HG02840 (cell line): ENCODE measurements around the gene GLI3.

ENCODE experiments used
- ATAC-seq: cut with Tn5 transposase; IDR thresholded peaks from one replicate; pipeline ENCODE4 v1.9.1; 2021; ENCODE audit warnings: mild to moderate bottlenecking, moderate library complexity, moderate number of reproducible peaks; ENCODE audit not compliant: unreplicated experiment, low FRiP score

The GLI3 gene

DNA sequence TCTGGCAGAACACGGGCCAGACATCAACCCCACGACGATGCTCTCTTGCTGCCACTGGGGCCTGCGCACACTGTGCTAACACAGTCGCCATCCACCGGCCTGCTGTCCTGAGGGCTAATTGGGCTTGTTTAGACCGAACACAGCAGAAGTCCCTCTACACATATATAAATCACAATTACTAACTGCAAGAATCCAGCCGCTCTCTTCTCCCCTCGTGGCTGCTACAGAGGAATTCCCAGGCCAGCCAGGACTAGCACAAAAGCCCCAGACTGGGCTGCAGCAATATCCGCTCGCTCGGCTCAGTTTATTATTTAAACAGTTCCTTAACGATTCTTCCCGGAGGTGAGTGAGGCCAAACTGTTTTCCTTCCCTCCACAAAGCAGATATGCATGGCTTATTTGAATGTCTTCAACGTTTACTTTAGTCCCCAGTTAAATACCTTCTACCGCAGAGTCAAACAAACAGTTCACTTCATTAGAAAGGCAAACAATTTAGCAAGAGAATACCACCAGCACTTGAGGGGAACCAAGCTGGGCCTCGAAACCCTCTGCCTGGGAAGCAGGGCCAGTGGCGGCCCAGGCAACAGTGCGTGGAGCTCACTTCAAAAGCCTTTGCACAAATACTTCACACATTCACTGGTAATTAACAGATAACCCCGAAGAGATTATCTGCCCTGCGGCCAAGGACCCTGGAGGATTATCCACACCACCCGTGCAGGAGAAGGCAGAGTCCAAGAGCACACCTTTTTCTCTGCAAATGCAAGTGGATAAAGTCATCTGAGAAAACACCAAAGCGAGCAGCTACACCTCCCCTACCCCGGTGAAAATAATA, 145.3 kb downstream of the GLI3 start:
- no peak for ATAC-seq

DNA sequence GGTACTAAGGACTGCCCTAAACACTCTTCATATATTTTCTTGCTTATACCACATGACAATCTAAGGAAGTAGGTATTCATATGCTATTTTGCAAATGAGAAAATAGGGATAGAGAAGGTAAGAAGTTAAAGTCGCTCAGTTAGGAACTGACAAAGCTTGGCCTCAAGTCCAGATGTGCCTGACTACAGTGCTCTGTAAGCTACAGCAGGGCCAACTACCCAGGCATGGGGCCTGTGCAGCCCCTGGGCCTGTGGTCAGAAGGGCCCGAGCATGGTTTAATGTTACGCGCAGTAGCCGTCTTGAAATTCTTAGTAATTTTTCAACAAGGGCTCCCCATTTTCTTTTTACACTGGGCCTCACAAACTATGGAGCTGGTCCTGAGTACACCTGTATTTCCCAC, 146.2 kb downstream of the GLI3 start:
- no peak for ATAC-seq

DNA sequence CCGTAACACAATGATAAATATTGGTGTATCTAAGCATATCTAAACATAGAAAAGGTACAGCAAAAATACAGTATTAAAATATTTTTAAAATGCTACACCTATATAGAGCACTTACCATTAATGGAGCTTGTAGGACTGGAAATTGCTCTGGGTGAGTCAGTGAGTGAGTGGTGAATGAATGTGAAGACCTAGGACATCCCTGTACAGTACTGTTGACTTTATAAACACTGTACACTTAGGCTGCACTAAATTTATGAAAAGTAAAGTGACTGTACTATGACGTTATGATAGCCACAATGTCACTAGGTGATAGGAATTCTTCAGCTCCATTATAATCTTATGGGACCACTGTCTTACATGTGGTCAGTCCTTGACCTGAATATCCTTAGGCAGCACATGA, 147.0 kb downstream of the GLI3 start:
- ATAC-seq: no peak

DNA sequence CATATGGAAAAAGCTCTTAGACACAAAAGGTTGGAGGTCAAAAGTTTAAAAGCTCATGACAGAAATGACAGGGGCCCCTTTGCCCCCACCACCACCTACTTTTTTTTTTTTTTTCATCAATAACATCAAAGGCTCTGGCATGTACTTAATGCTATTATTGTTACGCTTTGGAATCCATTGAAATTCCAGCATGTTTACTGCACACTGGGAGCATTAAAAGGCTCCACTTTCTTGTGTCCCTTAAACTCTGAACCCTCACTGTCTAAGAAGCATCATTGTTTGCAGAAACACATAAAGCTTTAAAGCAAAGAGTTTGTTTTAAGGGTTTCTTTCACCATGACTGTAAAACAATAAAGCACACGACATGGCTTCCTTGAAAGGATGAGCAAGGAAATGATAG, 149.4 kb downstream of the GLI3 start:
- no peak for ATAC-seq

DNA sequence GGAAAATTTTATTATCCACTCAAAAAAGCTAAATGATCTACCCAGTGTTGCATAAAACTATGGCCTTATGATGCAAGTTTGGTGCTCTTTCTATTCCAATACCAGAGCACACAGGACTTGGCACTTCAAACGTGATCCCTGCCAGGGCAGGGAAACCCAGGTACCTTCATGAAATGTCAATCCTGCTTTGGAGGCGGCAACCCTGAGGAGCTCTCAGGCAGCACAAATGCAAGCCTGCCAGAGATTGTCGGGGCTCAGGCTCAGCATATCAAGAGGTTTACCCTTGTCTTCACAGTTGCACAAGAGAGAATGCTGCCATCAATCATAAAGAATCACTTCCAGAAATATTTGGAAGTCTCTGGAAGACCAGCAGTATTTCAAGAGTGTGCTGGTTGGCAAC, 151.5 kb downstream of the GLI3 start:
- ATAC-seq: no peak

DNA sequence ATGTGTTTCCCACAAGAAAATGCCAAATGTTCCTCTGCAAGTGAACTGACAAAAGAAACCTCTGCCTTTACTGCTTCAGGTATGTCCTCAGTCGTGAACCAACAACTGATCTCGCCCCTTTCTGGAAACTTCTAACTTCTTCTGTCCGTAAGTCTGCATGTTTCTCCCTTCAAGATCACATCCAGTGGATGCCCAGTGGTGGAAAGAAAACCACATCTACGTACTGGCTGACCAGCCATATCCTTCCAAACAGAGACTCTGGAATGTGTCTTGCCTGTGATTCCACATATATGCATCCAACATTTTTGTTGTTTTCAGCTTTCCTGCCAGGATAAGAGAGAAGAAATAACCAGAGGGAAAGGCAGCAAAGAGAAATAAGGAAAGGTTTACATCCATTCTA, 152.7 kb downstream of the GLI3 start:
- ATAC-seq: no peak

DNA sequence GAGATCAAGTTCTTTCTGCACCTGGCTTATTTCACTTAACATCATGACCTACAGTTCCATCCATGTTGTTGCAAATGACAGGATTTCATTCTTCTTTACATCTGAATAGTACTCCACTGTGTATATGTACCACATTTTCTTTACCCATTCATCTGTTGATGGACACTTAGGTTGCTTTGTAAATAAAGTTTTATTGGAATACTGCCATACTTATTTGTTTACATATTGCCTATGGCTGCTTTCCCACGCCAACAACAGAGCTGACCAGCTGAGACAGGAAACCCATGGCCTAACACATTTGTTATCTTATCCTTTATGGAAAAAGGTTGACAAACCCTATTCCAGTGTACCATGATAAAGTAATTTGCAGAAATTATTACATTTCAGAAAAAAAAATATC, 153.7 kb downstream of the GLI3 start:
- ATAC-seq: no peak

DNA sequence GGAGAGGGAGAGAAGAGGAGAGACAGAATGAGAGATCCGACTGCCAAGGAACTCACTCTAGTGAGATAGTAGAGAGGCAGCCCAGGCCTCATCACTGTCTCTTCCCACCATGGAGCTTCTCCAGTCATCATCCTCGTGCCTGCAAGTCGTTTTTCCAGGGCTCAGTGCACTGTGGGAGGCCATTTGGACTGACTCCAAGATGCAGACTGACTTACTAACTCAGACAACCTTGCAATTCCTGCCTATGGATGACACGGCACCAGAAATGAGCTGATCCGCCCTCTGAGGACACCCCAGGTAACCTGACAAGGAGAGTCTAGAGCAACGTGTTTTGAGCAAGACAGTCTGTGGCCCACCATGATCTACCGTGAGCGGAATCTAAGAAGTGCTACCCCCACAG, 154.9 kb downstream of the GLI3 start:
- no peak for ATAC-seq

DNA sequence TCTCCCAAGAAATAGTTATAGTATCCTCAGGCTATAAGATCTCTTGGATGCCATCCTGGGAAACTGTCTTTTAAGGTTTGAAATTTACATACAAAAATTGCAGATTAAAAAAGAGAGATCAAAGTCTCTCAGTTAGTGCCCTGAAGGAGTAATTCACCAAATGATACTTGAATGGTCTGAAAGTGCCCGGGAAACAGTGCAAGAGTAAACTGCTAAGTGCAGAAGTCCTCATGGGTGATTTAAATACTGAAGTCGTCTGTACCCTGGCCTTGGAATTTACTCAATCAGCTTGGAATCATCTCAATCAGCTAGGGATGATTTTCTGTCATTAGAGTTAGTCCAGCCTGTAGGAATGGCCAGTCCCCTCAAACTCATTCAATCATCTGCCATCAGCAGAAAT, 155.3 kb downstream of the GLI3 start:
- ATAC-seq: no peak

DNA sequence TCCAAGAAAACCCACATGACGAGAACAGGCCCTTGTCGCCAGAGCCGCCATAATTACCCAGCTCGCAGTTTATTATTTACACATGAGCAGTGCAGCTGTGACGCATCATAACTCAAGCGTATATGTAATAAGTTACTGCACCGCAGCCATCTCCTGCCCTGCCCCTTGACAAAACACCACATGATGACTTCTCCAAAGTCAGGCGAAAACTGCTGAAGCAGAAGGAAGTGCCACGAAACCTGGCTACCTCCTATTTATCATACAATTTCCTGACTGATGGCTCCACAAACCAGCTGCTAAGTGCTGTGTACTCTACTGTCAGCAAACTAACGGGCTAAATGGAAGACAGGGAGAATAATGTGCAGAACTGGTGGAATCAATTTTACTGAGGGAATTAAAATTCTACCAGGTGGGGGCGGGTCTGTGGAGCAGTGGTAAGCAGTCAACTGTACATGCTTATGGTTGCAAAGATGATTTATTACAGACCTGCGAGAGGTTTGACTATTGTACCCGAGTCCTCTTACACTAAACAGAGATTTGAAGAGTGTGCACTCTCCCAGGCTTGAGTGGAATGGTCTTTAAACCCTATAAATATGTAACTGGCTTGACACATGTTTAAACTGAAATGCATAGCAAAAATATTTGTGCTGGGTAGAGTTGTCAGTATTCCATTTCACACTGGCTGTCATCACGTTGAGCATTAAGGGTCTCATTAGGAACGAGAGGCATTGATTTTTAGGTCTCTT, 156.0 kb downstream of the GLI3 start:
- ATAC-seq: no peak

DNA sequence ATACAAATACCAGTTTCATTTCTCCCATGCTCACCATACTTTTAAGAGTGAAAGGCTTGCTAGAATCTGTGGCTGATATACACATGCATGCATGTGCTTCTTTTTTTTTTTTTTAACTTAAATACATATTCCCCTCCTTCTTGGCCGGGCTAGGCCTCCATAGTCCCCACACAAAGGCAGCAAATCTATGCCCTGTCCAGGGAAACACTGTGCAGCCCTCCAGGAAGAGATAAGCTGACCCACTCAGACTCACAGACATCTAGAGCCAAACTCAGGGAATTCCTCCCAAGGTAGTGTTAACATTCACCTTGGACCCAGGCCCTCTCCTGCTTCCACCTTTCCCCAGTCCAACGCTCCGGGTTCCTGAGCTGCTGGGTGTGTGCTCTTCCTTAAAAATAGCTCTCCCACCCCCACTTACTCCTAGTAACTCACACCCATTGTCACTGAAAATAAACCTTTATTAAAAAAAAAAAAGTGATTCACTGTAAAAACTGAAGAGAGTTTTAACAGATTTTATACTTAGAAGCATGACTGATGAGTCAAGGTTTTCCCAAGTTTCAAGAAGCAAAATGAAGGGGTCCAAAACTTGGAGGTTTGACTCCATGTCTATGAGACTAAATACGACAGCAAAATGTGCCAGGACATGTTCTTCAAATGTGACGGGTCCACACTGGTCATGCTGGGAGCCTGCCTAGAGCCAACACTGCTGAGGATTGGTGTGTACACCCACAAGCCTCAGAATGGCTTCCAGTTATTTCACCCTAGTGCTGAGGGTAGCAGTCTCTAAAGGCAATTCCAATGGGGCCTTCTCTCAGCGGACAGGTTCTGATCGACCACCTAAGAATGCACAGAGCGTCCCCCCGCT, 159.5 kb downstream of the GLI3 start:
- ATAC-seq: no peak

DNA sequence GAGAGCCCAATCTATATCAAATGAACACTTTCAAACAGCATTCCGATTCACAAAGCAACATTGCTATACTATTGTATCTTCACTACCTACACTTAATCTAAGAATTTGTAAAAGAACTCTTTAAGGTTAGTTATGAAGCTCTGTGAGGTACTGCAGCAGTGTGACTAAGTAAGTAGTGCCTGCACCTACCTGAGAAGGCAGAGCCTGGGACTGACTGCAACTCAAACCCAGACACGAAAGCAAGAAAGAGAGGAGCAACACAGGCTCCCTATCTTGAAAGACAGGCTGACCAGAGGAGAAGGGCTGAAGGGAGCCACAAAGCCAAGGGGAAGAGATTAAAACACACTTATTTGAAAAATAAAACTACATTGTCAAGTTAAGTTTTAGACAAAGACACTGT, 160.1 kb downstream of the GLI3 start:
- ATAC-seq: no peak

DNA sequence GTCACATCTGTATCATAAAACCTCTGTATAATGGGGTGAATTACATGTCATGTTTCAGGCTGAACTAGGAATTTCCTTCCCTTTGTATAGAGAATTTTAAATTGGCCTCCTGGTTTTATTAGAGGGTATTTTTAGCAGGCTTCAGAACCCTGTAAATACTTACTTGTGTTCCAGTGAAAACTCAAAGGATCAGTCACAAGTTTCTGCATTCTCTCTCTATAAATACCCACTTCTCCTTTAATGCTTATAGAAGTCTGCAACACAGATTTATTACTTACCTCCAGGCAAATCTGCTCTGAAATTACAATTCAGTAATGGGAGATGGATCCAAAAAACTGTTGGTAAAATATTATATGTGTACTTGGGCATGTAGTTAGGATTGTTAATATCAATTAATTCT, 161.6 kb downstream of the GLI3 start:
- no peak for ATAC-seq

DNA sequence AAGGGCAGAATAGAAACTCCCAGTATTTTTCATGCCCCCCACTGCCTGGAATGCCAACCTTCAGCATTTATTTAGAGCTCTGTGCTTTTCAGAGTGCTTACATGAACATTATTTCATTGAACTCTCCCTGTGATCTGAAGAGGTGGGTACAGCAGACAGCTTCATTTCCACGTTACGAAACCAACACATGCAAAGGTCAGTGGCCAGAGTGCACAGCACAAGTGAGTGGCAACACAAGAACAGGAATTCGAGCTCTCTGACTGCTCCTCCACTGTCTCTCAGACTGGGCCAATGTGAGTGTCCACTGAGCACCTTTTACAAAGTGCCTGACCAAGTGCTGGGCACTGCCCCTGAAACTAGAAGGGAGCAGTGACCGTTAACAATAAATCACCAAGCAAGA, 162.9 kb downstream of the GLI3 start:
- no peak for ATAC-seq

DNA sequence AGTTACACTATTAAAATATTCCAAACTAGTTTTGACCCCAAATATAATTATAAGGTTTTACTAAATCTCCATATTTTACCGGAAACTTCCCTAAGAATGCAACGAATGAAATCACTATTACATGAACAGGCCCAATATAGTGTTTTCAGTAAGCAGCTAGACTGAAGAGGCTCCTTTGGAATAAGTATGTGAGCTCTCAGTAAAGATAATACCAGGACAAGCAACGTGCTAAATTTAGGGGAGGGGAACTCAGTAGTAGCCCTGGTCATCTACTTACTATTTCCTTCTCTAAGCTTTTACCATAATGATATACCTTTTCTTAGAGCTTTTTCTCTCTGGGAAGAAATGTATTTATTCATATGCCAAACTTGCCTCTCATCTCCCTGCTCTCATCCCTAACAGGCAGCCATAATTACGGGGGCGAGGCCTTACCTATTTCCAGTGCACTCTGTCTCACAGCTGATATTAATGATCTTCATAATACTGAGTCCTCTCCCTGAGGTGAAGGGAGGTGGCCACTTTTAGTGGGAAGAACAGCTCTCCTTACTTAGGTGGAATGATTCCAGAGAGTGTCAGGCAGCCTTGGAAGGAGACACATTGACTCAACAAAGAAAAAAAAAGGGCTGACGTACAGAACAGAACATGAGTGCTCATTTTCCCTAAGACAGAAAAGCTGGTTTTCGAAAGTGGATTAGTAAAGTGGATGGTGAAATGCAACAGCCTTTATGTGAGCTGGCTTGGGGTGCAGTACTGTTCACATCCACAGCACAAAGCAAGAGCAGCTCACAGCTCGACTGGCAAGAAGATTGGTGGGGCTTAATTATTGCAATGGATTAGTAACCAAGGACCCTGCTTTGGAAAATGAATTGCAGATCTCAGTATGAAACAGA, 165.4 kb downstream of the GLI3 start:
- ATAC-seq: no peak

DNA sequence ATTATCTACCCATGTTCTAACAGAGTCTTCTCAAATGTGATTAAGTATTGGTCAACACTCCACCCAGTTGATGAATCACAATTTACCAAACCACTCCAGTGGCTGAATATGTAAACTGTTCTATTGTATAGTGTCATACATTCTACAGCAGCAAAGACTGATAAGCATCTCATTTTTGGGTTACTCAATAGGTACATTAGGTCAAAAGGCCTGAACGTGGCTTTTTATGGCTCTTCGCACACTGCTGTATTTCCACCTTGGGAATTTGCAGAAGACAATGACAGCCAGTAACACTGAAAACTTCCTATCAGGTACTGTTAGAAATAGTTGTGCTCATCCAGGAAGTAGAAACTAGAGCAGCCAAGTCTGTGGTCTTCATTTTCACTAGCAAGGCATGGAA, 166.9 kb downstream of the GLI3 start:
- no peak for ATAC-seq

DNA sequence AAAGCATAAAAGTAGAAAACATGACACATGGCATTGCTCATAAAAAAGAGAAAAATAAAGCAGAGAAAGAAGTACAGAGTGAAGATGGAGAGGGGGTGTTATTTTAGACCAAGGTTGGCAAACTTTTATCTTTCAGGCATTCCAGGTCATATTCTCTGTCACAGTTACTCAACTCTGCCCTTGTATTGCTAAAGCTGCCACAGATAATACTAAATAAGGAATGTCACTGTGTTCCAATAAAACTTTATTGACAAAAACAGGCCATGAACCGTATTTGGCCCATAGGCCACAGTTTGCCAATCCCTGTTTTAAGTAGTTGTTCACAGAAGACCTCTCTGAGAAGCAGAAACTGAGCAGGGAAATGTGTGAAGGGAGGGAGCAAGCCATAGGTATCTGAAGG, 167.4 kb downstream of the GLI3 start:
- no peak for ATAC-seq

DNA sequence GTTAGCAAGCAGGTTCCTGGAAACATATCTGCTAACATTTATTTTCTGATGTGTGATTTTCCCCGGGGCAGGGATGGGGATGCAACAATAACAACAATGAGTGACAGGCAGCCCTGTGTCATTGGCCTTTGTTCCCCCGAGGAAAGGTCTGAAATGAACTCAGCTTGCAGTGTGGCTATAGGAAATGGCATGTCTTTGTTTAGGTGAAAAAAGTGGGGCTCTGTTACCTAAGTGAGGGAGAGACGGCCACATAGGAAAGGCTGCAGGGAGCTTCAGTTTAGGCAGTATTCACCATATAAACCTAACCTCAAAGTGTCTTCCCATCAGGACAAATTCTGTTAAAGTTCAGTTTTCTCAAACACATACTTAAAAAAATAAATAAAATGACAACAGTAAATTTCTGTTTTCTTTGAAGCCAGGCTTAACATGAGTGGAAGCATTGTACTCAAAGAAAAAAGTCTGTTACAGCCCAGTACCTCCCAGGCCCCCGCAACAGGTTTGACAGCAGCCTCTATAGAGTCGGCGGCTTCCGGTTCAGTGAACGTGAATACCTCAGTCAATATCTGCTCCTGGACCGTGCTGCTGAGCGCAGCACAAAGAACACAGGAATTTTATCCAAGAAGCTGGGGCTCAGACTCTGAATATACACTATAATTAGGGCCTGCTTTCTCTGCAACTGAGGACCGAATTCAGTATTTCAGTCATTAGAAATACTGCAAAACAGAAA, 168.3 kb downstream of the GLI3 start:
- no peak for ATAC-seq

DNA sequence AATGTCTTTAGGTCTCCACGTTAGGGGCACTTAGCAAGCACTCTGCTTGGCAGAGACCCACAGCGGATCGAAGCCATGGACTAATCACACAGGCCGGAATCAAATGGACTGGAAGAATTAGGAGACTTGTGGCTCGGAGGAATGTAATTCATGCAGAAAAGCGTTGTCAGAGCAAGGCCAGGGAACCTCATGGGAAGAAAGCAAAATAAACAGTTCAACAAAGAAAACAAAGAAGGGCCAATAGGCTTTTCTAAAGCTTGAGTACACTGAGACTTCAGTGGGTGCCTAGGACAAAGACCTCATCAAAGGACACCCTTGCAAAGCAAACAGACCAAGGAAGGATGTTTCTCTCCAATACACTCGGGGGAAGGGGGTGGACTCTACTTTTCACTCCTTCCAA, 171.1 kb downstream of the GLI3 start:
- ATAC-seq: no peak

DNA sequence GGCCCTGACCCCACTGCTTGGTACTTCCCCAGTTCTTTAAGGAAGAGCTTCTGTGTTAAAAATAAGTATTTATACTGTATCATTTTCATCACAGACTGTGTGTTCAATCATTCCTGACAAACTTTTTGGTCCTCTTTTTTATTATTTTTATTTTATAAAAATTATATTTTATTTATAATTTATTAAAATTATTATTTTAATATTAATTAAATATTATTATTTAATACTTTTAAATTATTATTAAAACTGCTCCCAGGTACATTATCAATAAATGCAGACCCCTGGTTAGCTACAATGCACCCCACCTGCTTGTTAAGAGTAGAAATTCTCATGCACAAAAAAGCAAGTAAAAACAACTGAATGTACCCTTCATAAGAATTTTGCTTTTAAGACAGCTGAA, 172.0 kb downstream of the GLI3 start:
- ATAC-seq: no peak
